Esophagus muscularis mucosa (tissue), 4 donors: ENCODE measurements around the gene EDEM1. TPM values are rescaled to one million over a fixed set of nuclear protein-coding genes. Genes with fewer than 3 reads are reported as not detected.

ENCODE experiments used
- DNase-seq: peaks from one replicate; pipeline ENCODE4 v3.0.0-alpha.2; 2017; ENCODE audit errors: extremely low spot score
- H3K27ac ChIP-seq, 4 donors: fragments of 200-600 bp; sonication (generic); replicated peaks in 1 of 4; 1 replicate in 3 of 4; 2 replicates in 1 of 4; pipeline ENCODE4 v1.5.1; 2016 to 2019; ENCODE audit warnings: mild to moderate bottlenecking in 1 of 4
- H3K27me3 ChIP-seq, 4 donors: fragments of 200-600 bp; sonication (generic); one replicate each; pipeline versions ENCODE4 v1.5.1 to v1.6.0; 2016 to 2019
- H3K36me3 ChIP-seq, 4 donors: fragments of 200-600 bp; sonication (generic); one replicate each; pipeline ENCODE4 v1.5.1; 2016 to 2019
- H3K4me1 ChIP-seq, 4 donors: fragments of 200-600 bp; sonication (generic); one replicate each; pipeline ENCODE4 v1.5.1; 2016 to 2019
- H3K4me3 ChIP-seq, 4 donors: fragments of 200-600 bp; sonication (generic); 1 replicate in 2 of 4; 2 replicates in 2 of 4; pipeline ENCODE4 v1.5.1; 2016 to 2019; ENCODE audit warnings: mild to moderate bottlenecking in 4 of 4, moderate library complexity in 1 of 4
- H3K9me3 ChIP-seq, 4 donors: fragments of 200-600 bp; sonication (generic); 1 replicate in 3 of 4; 2 replicates in 1 of 4; pipeline ENCODE4 v1.5.1; 2016 to 2019
- EP300 ChIP-seq: sonication (generic); formaldehyde crosslinking; IDR thresholded peaks from one replicate; pipeline ENCODE4 v1.6.1; 2017; ENCODE audit warnings: antibody characterized with exemption
- POLR2A ChIP-seq: fragments of 450-650 bp; IDR thresholded peaks from one replicate; pipeline ENCODE4 v1.6.1; 2017; ENCODE audit warnings: antibody characterized with exemption, moderate library complexity, mild to moderate bottlenecking, low read depth
- POLR2AphosphoS5 ChIP-seq, 2 donors: sonication (generic); formaldehyde crosslinking; IDR thresholded peaks; one replicate each; pipeline ENCODE4 v1.6.1; 2017; ENCODE audit warnings: antibody characterized with exemption in 2 of 2
- WGBS: methylation state at CpG from one replicate; pipeline ENCODE4 v1.1.5; 2018; 5-methylcytosine and 5-hydroxymethylcytosine counted together
- intact Hi-C: fragments of 100-400 bp; cut with DNase I; formaldehyde crosslinking; loops from one replicate; pipeline ENCODE4 v1.15.1; 2023
- total RNA-seq, 4 donors: library from RNA; depleted of rRNA; stranded (reverse); fragments of >200 nt; gene quantifications; one replicate each; pipeline versions ENCODE4 v1.1.0 to v1.2.1, GENCODE V29; 2016
- TF ChIP-seq, protein P1 (sequence below), 3 experiments: fragments of 200-600 bp in 2 of 3; fragments of 450-650 bp in 1 of 3; sonication (generic) in 2 of 3; IDR thresholded peaks; one replicate each; pipeline ENCODE4 v1.5.1; 2017 to 2019; ENCODE audit warnings: antibody characterized with exemption in 3 of 3, mild to moderate bottlenecking in 2 of 3, moderate library complexity in 1 of 3

The EDEM1 gene
- total RNA-seq, 4 donors from 2014 or later, result 16.6 to 23.3 (median 19.3) TPM

- peaks cover 20 to 62% (median 44%) of the 10 kb centered on the region in 4 donors for H3K36me3 ChIP-seq
- no peaks in the 10 kb centered on the region for H3K27me3 ChIP-seq
- no peaks in the 10 kb centered on the region for H3K9me3 ChIP-seq
- DNase-seq, result no peak
- H3K4me1 ChIP-seq, result peaks cover 17 to 40% (median 26%) of the 10 kb centered on the region in 4 donors
- no peak overlapping the region for H3K4me3 ChIP-seq
- 67% methylated on average over 5 of the region's 5 CpGs for WGBS
- no peak overlapping the region for H3K27ac ChIP-seq
- TF ChIP-seq POLR2AphosphoS5 (IDR thresholded peaks at IDR 0.05) (no peak), POLR2A (no peak), EP300 (no peak)
- TF ChIP-seq, protein P1, sequence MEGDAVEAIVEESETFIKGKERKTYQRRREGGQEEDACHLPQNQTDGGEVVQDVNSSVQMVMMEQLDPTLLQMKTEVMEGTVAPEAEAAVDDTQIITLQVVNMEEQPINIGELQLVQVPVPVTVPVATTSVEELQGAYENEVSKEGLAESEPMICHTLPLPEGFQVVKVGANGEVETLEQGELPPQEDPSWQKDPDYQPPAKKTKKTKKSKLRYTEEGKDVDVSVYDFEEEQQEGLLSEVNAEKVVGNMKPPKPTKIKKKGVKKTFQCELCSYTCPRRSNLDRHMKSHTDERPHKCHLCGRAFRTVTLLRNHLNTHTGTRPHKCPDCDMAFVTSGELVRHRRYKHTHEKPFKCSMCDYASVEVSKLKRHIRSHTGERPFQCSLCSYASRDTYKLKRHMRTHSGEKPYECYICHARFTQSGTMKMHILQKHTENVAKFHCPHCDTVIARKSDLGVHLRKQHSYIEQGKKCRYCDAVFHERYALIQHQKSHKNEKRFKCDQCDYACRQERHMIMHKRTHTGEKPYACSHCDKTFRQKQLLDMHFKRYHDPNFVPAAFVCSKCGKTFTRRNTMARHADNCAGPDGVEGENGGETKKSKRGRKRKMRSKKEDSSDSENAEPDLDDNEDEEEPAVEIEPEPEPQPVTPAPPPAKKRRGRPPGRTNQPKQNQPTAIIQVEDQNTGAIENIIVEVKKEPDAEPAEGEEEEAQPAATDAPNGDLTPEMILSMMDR (IDR thresholded peaks at IDR 0.05), result no peak
- intact Hi-C loops, result no loop called here
These were observed 11.7 kb downstream of the EDEM1 start for GRCh38 chr3:5198986-5199731.

GRCh38 chr3:5201536-5201935 is 14.0 kb downstream of the EDEM1 start:
- H3K27me3 ChIP-seq, result no peaks in the 10 kb centered on the region
- H3K4me1 ChIP-seq, result peaks cover 2 to 17% (median 10%) of the 10 kb centered on the region in 4 donors
- H3K9me3 ChIP-seq, result no peaks in the 10 kb centered on the region
- peaks cover 42 to 82% (median 65%) of the 10 kb centered on the region in 4 donors for H3K36me3 ChIP-seq
- 90% methylated on average over 6 of the region's 6 CpGs for WGBS
- no peak overlapping the region for H3K4me3 ChIP-seq
- intact Hi-C loops, result no loop called here
- TF ChIP-seq POLR2AphosphoS5 (IDR thresholded peaks at IDR 0.05) (no peak), EP300 (no peak), POLR2A (no peak)
- TF ChIP-seq, protein P1 (IDR thresholded peaks at IDR 0.05), result no peak
- no peak overlapping the region for H3K27ac ChIP-seq
- DNase-seq, result no peak

DNA sequence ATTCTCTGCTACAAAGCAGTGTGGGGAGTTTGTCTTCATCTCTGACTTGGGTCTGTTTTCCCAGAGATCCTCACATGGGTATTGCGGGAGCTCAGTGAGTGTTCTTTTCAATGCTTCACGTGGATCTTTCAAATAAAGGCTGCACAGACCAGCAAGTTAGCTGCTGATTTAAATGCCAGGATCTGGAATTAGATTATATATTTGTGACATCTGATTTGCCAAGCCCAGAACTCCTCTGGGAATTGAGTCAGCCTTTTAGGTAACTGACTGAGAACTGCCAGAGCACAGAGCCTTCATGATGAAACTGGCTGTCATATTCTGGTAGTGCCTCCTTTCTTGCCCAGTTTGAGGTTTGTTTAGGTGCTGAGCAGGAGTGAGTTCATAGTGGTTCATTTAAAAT is 14.7 kb downstream of the EDEM1 start:
- WGBS, result 95% methylated on average over 2 of the region's 2 CpGs

DNA sequence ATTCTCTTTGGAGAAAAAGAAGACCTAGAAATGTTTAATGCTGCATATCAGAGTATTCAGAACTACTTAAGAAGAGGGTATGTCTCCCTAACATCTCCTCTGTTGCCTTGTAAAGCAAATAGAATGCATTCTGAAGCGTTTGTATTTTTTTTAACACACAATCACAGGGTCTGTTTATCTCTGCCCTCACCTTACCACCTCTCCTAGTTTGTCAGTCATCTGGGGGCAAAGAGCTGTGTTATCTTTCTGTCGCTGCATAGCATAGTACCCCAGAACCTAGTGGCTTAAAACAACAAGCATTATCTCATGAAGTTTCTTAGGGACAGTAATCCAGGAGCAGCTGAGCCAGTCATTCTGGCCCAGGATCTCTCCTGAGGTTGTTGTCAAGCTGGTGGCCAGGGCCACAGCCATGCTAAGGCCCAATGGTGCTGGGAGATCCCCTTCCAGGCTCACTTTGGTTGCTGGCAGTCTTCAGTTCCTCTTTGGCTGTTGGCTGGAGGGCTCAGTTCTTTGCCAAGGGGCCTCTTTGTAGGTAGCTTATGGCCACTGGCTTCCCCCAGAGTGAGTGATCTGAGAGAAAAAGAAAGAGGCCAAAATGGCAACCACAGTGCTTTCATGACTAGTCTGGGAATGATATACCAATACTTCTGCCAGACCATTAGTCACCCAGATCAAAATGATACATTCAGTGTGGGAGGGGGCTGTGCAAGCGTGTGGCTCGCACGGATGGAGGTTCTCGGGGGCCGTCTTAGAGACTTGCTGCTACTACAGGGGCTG is 17.8 kb downstream of the EDEM1 start:
- intact Hi-C loops, result no loop called here
- Histone ChIP-seq H3K4me3 (no peak overlapping the region), H3K36me3 (peaks cover 64 to 100% (median 94%) of the 10 kb centered on the region in 4 donors), H3K9me3 (no peaks in the 10 kb centered on the region), H3K27ac (no peak overlapping the region), H3K27me3 (no peaks in the 10 kb centered on the region), H3K4me1 (no peaks in the 10 kb centered on the region)
- TF ChIP-seq, protein P1 (IDR thresholded peaks at IDR 0.05), result no peak
- no peak for TF ChIP-seq EP300
- TF ChIP-seq POLR2AphosphoS5 (IDR thresholded peaks at IDR 0.05), result no peak
- 86% methylated on average over 7 of the region's 7 CpGs for WGBS
- no peak for DNase-seq

More for the DNA sequence above, 14.7 kb downstream of the EDEM1 start:
- Histone ChIP-seq H3K4me3 (no peak overlapping the region), H3K27me3 (no peaks in the 10 kb centered on the region), H3K9me3 (no peaks in the 10 kb centered on the region), H3K36me3 (peaks cover 49 to 89% (median 72%) of the 10 kb centered on the region in 4 donors), H3K27ac (no peak overlapping the region), H3K4me1 (peaks cover 0 to 10% (median 8%) of the 10 kb centered on the region in 4 donors)
- TF ChIP-seq EP300 (no peak), POLR2AphosphoS5 (IDR thresholded peaks at IDR 0.05) (no peak), POLR2A (no peak)
- TF ChIP-seq, protein P1 (IDR thresholded peaks at IDR 0.05), result no peak
- no peak for DNase-seq
- intact Hi-C loops, result no loop called here
